Erythroblast (primary cell): ENCODE data around the gene CCDC112.

Source experiments
- DNase-seq, 2 experiments: peaks; one replicate each; lab custom pipeline; 2025; lab: John Stamatoyannopoulos, UW
- GATA1 ChIP-seq: IDR thresholded peaks from 2 replicates; pipeline ENCODE4 v1.6.1; 2011; ENCODE audit warnings: low read depth, mild to moderate bottlenecking, control low read depth, low read length, moderate library complexity
- POLR2A ChIP-seq: IDR thresholded peaks from 2 replicates; pipeline ENCODE4 v1.6.1; 2011; ENCODE audit warnings: mild to moderate bottlenecking, low read length

Gene CCDC112, protein sequence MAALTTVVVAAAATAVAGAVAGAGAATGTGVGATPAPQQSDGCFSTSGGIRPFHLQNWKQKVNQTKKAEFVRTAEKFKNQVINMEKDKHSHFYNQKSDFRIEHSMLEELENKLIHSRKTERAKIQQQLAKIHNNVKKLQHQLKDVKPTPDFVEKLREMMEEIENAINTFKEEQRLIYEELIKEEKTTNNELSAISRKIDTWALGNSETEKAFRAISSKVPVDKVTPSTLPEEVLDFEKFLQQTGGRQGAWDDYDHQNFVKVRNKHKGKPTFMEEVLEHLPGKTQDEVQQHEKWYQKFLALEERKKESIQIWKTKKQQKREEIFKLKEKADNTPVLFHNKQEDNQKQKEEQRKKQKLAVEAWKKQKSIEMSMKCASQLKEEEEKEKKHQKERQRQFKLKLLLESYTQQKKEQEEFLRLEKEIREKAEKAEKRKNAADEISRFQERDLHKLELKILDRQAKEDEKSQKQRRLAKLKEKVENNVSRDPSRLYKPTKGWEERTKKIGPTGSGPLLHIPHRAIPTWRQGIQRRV

DNA sequence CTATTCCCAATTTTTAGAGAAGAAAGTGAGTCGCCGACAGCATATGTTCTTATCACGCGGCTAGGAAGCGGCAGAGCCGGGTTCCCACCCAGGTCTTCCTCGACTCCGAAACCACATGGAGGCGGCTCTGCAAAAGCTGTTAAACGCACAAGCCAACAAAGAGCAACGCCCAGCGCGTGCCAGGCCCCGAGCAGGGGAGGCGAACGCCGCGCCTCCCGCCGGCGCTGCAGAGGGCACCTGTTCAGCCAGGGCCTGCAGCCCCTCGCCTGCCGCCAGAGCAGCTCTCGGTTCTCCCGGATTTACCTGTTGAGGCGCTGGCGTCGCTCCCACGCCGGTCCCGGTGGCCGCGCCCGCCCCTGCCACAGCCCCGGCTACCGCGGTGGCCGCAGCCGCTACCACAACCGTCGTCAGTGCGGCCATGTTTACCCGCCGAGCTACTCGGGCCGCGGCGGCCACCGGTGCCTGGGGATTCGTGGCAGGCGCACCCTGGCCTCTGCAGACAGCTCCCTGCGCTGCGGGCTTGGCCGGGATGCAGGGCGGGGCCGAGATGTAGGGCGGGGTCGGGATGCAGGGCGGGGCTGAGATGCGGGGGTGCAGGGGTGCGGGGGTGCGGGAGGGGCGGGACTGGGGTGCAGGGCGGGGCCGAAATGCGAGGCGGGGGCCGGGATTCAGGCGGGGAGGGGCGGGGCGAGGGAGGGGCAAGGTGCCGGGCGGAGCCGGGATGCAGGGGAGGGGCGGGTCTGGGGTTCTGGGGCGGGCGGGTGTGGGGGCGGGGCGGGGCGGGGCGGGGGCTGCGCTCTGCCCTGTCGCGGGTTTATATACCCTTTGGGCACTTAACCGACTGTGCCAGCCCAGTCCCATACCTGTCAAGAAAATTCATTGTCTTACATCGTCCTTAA is at the start of gene CCDC112:
TSS of gene CCDC112 (minus strand) at position 531 of the 899 bp plus-strand sequence. CDS start at position 420, 111 bp downstream.
- peak; percentile 86 to 88 for DNase-seq
- TF ChIP-seq POLR2A (peak; percentile 72), GATA1 (no peak)

DNA sequence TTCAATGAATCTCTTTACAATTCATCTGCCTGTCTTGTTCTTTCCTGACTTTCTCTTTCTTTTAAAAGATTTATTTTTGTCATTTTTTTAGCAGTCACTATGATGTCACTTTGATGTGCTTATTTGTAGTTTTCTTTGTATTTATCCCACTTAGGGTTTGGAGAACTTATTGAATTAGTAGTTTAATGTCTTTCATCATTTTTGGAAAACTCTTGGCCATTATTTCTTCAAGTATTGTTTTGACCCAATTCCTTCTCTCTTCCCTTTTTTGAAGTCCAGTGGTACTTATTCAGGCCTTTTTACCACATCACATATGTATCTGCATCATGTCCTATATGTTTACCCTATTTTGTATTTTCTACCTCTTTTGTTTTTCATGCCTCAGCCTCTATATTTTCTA is 48.9 kb upstream of the CCDC112 start:
- TF ChIP-seq GATA1 (no peak), POLR2A (no peak)
- no peak for DNase-seq

DNA sequence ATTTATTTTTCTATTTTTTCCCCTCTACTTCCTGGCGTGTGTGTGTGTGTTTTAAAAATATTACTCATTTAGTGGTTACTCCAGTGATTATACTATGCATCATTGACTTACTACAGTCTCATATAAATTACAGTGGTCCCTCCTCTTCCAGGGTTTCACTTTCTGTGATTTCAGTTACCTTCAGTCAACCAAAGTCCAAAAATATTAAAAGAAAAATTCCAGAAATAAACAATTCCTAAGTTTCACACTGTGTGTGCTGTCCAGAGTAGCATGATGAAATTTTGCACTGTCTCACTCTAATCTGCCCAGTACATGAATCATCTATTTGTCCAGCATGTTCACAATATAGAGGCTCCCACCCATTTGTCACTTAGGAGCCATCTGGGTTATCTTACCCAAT is 47.4 kb upstream of the CCDC112 start:
- DNase-seq, result peak in 1 of 2 experiments; percentile 18
- TF ChIP-seq GATA1, result no peak
- no peak for TF ChIP-seq POLR2A

DNA sequence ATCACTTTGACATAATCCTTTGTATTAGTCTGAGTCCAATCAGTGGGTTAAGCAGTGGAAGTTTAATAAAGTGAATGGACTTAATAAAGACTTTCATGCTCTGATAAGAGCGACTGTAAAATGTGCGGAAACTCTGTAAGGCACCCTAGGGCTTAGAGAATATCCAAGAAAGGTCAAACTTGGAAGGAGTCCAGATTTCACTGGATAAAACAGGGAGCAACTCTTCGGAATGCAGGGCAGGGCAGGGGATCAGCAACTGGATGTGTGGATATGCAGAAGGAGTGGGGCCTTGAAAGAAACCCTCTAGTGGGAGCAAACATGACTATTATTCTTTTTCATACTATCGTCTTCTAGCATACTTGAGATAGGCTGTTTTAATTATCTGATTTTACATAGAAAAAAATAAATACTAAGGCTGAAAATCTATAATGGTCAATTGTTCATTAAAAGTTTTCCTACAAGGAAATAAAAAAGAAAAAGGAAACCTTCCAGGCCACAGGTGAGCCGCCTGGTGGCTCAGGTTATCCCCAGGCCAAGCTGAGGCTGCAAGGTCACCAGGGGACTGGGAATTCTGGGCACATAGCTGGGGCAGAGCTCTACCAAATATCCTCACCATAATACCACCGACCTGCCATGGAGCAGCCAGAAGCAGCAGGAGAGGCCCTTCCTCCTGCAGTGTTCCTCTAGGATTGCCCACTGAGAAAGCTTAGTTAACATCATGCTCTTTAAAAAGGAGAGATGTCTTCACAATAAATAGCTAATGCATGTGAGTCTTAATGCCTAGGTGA is 46.3 kb upstream of the CCDC112 start:
- no peak for TF ChIP-seq GATA1
- TF ChIP-seq POLR2A, result no peak
- no peak for DNase-seq

DNA sequence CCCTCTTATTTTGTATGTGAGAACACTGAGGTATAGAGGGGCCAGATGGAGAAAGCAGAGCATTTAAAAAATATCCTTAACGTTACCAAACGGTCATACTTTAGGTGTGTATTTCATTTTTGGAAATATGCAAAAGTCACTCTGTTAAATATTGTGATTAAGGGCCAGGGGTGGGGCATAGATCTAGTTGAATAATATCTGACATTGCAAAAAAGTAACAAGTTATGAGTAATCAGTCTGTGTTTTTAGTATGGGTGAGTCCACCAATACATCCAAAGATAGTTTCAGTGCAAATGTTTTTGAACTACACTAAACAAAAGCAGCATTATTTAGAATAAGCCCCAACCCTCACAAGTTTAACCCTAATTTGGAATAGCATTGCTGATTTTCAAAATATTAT is 45.3 kb upstream of the CCDC112 start:
- DNase-seq, result peak in 1 of 2 experiments; percentile 8
- TF ChIP-seq POLR2A, result no peak
- no peak for TF ChIP-seq GATA1

DNA sequence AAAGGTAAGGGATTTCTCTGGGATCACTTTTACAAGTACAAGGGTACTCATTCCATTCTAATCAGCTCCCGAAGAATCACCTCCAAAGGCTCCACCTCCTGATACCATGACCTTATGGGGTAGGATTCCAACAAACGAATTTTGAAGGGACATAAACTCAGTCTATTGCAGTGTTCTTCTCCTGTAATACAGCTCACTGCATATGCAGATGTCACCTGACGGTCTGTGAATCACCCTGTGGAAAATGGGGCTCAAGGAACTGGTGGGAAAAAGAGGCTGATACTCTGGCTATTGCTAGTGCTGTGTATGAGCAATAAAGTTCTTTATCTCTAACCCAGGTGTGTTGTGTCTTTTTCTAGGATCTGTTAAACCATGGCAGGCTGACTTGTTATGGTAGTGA is 42.4 kb upstream of the CCDC112 start:
- DNase-seq, result no peak
- TF ChIP-seq POLR2A (no peak), GATA1 (no peak)

DNA sequence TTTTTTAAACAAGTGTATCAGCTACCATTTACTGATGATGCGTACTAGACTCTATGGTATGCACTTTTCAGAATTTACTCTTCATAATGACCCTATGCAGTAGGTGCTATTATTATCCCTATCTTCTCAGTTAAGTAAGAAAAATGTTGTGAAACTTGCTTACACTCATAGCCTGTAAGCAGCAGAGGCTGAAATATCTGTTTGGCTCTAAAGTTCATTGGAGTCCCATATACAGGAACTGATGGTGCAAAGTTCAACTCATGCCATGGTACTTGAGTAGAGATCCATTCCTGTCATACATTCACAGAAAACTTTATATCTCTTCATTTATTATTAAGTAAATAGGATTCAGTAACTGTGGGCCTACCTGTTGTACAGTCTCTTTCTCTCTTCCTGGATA is 41.4 kb upstream of the CCDC112 start:
- no peak for DNase-seq
- TF ChIP-seq GATA1 (no peak), POLR2A (no peak)

DNA sequence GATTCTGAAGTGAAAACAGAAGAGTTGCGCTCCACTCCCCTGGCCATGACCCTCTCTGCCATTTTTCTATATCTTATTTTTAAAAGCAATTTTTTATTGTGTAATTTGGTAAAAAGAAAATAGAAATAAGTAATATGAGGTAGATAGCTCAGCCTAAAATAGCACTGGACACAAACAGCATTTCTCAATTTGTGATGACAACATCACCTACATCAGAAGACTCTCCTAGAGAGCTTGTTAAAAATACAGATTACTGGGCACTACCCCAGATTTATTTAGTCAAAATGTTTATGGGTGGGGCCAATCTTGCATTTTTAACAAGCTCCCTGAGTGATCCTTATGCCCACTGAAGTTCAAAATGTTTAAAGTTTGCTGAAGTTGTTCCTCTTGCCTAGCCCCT is 40.5 kb upstream of the CCDC112 start:
- DNase-seq, result no peak
- no peak for TF ChIP-seq GATA1
- no peak for TF ChIP-seq POLR2A

DNA sequence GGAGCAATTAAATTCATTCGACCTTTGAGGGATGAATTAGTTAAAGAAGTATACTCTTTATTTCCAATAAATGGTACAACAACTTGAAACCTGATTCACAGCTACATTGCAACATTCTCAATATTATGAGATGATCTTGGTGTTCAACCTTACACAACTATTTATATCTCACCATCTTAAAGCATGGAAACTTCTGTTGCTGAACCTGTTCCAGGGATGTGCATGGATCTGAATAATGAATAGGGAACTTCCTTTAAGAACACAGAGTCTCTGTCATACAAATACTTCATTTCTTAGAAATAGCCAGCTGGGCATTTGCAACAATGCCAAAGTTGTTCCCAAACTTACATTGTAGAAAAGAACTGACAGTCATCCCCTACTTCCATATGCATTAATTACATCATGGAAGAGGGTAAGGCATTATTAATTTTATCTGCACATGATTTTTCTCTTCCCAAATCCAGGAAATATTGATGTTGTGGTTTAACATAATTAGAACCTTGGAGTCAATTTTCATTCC is 39.8 kb upstream of the CCDC112 start:
- no peak for DNase-seq
- no peak for TF ChIP-seq GATA1
- TF ChIP-seq POLR2A, result no peak

DNA sequence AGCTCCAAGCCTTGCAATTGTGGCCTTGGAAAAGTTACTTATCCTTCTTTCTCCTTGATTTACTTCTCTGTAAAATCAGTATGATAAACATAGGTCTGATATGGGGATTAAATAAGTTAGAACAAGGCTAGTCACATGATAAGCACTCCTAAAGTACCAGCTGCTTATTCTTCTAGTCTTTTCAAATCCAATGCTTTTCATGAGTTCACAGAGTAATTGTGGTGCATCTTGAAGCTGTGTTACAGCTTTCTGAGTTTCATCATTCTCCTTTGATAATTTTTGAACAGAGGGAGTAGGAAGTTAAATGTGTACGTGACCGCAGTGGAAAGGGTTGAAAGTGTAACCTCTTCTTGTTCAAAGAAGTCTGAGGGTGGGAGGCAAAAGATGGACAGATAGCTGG is 38.8 kb upstream of the CCDC112 start:
- TF ChIP-seq GATA1, result no peak
- TF ChIP-seq POLR2A, result no peak
- DNase-seq, result no peak

DNA sequence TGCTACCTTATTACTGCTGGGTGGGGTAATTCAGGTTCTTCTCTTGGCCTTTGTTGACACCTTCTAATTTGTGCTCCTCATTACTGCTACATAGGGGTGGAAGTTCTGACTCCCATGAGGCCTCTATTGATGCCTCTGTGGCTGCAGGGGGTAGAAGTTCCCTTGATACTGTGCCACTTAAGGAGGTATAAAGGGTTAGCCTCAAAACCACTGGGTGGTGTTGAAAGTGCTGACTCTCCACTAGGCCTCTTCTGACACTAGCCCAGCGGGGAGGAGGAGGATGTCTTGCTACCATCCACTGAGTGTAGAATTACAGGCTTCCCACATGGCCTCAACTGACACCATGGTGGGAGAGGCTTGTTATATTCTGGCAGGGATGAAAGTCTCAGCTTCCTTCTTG is 36.7 kb upstream of the CCDC112 start:
- no peak for TF ChIP-seq GATA1
- no peak for TF ChIP-seq POLR2A
- no peak for DNase-seq

DNA sequence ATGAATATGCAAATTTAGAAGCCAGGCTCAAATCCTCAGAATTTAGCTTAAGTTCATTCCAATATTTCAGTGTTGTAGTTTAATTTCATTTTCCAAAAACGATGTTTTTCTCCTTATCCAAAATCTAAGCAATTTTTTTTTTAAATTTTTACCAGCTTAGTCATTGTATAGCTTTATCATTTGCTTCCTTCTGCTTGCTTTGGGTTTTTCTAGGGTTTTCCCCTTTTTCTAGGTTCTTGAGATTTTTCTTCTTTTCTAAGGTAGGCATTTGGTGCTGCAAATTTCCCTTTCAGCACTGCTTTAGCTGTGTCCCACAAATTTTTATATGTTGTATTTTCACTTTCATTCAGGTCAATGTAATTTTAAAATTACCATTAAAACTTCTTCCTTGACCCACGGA is 34.4 kb upstream of the CCDC112 start:
- no peak for DNase-seq
- no peak for TF ChIP-seq POLR2A
- TF ChIP-seq GATA1, result no peak

DNA sequence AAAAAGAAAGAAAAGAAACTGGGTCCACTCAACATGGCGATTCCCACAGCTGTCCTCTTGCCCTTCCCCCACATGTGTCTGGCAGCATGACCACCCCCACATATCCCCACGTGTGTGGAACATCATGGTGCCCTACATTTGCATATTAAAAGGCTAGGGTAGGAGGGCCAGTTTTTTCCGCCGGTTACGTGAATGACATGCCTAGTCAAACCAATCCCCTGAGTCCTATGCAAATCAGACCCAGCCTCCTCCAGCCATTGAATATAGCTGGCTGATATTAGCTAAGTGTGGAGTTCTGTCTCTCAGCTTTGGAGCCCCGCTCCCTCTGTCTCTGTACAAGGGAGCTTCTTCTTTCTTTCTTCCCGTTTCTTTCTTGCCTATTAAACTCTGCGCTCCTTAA is 33.0 kb upstream of the CCDC112 start:
- TF ChIP-seq POLR2A (no peak), GATA1 (no peak)
- no peak for DNase-seq

DNA sequence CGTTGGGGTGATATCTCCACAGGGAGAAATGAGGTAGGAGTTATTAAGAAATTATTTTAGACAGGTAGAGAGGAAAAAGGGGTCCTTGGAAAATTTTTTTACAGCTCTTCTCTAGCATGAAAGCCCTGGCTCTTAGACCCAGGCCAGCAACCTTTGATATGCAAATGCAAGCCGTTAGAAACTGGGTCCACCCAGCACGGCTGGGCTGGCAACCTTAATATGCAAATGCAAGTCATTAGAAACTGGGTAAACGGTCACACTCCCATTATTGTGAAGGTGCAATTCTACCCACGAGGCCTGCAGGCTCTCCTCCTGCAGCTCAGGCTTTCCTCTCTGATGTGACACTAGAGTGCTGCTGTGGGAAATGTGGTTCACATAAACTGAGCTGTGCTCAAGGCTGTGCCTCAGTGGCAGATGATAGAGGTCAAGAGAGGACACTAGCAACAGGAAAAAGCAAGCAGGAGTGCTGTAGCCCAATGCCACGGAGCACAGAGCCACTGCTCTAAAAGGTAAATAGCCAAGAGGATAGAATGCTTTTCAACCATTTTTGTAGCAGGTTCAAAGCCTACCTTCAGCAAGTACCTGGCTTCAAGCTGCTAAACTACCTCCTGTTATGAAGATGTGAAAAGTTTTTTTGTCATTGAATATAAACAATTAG is 32.3 kb upstream of the CCDC112 start:
- peak; percentile 31 to 38 for DNase-seq
